NCI-H226 (cell line): ENCODE results near the gene TUBB8B.
"Not testable (repeated sequence)": the region's sequence is repeated elsewhere in the genome, so short reads cannot be mapped to it uniquely, and the experiment has no call there.

Source experiments
- DNase-seq: peaks from one replicate; pipeline ENCODE4 v3.0.0-alpha.2; 2015

The TUBB8B gene

GRCh38 chr18:11383-12274, 37.8 kb downstream of the TUBB8B start:
- DNase-seq, result not testable (repeated sequence)

- DNase-seq, result not testable (repeated sequence)
These were observed 38.7 kb downstream of the TUBB8B start for GRCh38 chr18:10624-11184.

GRCh38 chr18:9937-10336, 39.5 kb downstream of the TUBB8B start:
- DNase-seq, result not testable (repeated sequence)
